SW 1271 (cell line): ENCODE measurements around the gene MAP2K6.

Experiments
- DNase-seq, 2 experiments: peaks; one replicate each; lab custom pipeline; 2025; lab: John Stamatoyannopoulos, UW

Gene MAP2K6

DNA sequence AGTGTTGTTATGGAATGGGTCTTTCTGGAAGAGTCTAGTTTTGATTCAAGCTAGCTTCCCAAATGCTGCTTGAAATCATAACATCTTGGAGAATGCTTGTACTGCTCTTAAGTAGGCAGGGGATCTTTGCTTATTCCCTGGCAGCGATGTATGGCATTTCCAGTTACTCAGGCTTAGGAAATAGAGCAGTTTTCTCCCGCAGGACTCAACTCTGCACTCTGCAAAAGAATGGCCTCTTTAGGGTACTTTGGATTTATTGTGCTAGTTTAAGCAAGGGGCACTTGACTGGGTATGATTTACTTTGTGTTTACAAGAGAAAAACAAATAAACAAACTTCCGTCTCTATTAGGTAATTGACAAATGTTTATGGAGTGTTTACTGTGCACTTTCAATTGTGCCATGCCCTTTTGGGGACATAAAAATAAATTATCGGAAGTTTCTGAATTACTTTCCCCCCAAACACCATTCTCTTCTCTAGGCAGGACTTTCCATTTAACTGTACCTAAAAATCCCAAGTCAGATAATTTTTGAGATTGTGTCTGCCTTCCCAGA lies 164.0 kb downstream of the MAP2K6 start:
- no peak for DNase-seq

DNA sequence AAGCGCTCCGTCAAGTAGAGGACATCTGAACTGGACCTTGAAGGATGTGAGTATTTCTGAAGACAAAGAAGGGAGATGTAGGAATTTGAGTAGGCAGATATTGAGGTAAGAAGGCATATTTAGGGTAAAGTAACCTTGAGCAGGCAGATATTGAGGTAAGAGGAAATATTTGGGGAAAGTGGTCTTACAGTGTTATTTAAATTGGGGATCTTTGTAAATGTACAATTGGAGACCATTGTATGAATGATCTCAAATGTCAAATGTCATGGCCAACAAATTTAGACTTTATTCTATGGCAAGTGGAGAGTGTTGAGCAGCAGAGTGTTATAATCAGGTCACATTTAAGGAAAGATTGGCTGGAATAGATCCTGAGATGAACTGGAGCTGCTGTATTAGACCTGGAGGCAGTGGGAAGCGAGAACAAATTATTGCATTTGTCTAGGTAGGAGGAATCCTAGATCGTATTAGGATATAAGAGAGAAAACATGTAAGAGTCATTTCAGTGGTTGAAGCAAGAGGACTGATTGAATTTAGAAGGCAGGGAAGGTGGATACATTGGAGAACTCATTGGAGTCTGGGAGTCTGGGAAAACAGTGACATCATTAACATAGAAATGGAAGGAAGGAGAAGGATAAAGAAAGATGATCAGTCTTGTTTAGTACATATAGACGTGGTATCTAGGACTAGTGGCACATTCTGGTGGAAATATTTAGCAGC lies 165.6 kb downstream of the MAP2K6 start:
- no peak for DNase-seq

DNA sequence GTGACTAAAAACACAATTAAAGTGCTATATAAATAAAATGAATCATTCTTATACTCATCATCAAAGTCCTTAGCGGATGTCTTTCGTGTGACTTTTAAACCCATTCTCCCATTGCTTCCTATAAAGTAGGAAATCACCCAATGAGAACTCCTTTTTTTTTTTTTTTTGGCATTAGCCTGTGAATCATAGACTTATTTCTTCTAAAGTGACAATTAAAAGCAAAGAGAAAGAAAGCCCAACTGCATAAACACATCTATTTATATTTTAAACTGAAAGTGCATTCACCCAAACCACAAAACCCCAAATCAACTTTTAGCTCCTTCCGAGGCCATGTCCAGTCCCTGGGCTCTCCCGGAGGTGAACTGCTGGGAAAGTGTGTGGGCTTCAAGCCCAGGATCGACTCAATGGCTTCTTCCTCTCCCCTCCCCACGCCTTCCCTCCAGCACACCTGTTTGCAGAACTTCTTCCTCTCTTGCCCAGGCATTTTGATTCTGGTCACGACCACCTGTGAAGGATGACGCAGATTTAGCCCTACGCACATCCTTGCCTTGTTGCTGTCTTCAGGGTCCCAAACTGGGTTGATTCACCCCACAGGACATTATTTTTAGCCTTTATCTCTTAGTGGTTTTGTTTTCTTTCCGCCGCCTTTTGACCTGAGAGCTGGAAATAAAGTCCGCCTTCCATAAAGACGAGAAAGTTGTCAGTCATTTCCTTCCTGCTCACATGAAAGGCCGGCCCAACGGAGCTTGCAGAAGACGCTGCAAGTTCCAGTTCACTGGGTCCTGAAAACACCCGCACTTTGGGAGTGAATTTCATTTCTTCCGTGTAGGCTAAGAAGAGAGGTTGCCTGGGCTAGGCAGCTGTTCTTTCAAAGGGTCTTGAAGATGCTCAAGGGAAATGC lies 166.8 kb downstream of the MAP2K6 start:
- DNase-seq, result no peak

DNA sequence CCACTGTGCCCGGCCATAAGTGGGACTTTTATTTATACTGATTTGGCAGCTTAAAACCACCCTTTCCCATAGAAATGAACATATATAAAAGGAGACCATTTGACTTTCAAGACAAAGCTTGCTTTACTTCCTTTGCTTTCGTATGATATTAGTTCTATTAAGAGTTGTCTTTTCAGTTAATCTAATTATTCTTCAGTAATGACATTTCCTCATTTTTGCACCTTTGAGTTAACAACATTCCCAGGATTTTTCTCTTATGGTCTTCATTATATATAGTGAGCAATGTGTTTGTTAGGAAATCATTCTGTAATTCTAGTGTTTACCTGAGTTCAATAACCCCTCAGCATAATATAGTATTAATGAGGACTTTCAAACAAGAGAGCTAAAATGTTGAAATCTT lies 173.8 kb downstream of the MAP2K6 start:
- DNase-seq, result no peak

DNA sequence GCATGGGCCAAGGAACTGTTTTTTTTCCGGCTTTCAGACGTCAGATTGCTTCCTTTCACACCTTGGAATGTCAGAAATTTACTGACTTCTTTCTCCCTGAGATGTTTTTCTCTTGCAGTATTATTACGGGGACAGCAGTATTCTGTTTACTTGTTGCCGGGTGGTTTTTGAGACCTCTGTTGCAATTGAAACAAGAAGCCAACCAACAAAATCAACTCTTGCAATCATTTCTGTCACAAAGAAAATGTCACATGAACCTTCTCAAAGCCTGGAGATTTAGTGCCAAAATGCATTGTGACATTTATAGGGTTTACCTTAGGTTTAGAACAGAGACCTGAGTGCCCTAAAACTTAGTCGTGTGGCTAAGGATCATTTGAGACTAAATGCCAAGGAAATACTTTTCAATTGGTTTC lies 174.3 kb downstream of the MAP2K6 start:
- DNase-seq, result no peak

DNA sequence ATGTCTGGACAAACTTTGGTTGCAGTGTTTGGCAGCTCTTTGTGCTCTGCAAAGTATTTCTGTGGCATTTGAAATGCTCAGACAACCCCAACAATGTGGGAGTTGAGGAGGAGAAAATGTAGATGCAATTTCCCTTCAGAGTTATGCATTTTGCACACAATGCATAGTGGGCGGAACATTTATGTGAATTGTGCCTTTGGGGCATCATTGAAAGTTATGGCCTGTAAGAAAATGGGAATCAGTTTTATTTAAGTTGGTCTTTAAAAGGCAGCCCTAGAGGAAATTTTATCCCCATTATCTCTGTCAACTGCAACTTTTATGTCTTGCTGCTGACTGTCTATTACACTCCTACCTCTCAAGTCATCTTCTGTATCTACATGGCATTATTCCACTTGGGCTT lies 176.2 kb downstream of the MAP2K6 start:
- DNase-seq, result no peak

DNA sequence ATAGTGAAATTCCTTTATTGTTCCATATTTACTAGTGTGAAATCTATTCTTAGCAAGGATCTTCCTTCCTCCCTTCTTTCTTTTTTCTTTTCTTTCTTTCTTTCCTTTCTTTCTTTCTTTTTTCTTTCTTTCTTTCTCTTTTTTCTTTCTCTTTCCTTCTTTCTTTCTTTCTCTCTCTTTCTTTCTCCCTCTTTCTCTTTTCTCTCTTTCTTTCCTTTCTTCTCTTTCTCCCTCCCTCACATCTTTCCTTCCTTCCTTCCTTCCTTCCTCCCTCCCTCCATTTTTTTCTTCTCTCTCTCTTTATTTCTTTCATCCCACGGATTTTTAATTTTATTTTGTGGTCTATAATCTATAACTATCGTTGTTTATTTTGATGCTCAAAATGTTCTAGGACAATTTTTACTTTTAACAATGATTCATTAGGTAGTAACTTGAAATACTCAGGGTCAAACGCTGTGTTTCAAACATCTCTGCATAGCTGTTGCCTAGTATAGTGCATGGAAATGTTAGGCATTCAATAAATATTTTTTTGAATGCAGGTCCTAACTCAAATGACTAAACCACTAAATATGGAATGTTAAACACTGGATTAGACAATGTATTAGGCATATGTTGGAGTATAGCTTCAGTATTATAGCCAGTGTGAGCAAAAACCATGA lies 178.3 kb downstream of the MAP2K6 start:
- DNase-seq, result no peak

DNA sequence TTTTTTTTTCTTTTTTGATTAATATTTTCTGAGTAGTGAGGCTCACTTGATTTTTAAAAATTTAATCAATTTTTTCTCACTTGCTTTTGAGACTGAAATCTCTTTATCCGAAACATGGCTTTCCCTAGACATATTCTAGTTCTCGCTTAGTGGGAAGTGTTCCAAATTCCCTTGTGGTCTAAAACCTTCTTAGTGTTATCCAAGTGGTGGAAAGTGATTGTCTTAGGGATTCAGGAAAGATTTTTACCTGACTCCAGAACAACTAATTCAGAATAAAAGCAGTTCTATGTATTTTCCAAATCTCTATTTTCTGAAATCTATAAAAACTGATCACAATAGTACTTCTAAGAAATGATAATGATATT lies 178.8 kb downstream of the MAP2K6 start:
- DNase-seq, result no peak

DNA sequence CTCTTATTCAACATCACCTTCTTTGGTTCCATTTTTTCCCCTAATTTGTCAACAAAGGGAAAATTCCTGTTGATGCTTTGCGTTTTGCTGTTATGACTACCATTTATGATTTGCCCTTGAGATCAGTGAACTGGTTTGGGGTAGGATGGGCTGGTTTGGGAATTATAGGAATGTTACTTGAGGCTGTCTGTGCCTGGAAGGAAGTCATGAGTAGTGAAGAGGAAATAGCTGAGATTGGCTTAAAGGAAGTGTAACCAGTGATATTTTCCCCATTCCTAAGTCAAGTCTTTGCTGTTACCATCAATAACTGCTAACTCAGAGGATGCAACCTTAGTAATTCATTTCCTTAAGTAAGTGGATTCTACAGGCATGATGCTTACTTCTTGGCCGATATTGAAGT lies 179.2 kb downstream of the MAP2K6 start:
- DNase-seq, result no peak

DNA sequence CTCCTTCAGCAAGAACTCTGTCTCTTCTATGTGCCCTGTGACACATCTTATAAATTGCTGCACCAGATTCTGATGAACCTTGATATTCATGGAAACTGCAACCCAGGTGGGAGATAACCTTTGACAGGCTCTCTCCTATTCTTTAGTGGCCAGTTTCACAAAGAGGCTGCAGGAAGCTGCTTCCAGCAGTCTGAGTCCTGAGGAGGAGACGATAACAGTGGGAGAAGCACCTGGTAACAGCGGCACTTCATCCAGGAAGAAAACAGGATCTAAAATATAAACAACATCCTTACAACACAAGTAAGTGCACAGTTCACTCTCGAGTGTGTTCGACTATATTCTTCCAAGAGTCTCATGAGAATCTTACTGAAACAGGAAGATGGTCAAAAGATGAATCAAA lies 180.1 kb downstream of the MAP2K6 start:
- DNase-seq, result no peak

DNA sequence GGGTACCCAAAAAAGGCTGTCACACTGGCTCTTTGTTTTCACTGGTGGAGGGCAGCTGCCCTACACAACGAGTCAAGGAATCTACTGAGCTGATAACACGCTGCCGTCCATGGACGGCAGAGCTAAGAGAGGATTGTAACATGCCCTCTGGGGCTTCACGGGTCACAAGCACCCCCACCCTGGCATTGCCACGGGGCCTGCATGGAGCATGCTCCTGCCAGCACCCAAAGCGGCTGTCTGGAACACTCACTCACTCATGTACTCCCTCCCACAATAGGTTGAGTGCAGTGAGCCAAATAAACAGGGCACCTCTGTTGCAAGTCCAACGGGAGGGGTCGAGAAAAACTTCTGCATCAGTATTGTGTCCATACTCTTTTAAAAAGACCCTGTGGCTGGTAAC lies 181.6 kb downstream of the MAP2K6 start:
- DNase-seq, result no peak

DNA sequence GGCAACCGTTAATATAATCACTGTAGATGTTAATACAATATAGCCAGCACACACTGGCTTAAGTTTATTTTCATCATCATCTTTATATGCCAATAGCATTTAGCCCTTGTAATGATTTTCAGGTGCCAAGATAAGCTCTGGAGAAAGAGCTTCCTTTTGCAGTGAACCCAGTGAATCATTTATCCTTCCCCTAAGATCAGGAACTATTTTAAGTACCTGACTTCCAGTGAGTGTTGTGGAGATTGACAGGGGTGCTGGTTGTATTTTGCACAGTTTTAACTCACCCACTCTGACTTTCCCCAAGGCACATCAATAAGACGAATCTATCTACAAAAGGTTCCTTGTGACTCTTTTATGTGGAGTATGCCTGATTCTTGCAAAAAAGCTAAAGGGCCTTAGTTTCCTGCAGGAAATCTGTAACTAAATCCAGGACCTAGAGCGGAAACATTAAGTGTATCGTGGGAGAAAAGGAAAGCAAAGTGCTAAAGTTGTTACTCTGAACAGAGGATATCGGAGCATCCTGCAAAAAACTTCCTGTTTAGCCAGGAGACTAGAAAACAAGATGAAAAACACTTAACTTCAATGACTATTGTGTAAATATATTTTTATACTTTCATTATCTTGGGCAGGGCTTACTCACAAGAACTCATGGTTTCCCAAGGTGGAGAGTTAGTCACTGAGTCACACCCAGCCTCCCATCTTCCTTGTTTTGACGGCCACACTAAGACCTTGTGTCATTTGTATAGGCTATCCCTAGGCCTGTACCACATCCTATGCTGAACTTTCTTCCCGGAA lies 183.6 kb downstream of the MAP2K6 start:
- no peak for DNase-seq

DNA sequence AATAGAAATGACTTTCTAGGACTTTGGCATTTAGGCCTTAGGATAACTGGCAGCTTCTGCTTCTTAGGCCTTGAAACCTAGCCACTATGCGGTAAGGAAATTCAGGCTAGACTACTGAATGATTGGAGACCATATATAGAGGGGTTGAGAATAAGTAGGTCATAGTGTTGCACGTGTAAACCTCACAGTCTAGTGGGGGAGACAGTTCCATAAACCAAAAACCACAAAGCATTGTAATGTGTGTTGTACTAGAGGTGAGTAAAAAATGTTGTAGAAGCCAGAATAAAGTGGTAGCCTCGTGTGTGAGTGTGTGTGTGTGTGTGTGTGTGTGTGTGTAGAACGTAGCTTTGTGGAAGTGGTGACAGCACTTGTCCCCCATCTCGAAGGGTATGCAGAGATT lies 188.5 kb downstream of the MAP2K6 start:
- no peak for DNase-seq
